HG03196 (cell line): ENCODE measurements around the gene SMIM29.

Experiments used
- ATAC-seq: cut with Tn5 transposase; IDR thresholded peaks from one replicate; pipeline ENCODE4 v1.9.1; 2021; ENCODE audit not compliant: unreplicated experiment

The SMIM29 gene

DNA sequence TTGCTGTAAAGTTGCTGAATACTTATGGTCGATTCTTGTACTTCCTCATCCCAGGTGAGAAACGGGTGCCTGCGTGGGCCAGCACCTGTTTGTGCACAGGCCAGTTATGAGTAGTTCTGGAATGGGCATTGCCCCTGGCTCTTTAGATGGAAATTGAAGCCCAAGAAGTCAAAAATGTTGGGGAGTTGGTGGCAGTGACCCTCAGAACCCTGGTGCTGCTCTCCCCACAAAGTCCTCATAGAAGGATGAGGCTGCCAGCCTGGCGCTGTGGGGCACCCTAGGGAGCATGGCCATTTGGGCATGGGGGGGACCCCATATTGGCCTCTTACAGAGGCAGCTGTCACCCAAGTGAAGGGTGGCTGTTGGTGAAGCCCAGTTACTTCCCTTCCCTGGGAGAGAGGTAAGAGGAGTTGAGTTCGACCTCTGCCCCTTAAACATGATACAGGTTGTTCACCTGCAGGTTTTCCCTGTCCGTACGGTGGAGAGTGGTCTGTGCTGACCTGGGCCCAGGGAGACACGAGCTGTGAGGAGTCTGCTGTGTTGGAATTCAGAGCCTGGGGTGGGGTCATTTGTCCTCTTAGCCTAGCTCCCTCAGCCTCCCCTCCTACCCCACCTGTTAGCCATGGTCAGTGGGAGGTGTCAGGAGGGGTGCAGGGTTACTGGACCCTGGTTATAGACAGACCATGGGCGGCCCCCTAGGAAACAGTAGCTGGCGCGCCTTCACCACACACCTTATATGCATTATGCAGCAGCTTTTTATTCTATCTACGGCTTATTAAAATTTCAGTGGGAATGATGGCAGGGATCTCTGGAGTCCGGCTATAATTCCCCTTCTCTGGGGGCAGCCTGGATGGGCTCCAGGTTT is 7.2 kb downstream of the SMIM29 start:
- ATAC-seq: no peak

DNA sequence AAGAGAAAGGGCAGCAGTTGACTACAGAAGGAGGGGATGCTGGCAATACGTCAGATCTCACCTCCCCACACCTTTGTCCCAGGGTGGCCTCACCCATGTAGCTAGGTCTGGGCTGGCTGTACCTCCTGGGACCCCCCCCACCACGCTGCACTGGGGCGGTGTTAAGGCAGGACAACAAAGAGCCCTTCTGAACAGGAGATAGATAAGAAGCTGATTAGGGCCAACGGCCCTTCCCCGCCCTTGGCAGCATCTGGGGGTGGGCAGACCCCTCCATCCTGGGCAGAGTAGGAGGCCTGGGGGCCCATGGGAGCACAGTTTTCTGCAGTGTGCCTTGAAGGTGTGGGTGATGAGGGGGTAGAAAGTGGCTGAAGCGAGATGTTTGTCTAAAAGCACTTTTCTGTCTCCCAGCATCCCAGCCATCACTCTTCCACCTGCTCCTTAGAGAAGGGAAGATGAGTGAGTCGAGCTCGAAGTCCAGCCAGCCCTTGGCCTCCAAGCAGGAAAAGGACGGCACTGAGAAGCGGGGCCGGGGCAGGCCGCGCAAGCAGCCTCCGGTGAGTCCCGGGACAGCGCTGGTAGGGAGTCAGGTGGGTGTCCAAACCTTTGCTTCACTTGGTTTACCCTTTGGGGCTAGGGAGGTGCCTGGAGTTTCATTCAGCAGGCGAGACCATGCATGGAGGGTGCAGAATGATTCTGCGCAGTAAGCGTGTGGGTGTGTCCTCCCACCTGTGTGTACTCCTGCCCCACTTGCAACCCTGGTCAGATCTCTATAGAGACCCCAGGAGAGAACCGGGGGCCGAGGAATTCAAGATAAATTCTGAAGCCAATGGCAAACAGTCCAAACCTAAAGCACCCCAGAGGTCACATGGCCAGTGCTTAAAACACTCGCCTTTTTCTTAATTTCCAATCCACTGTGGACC is 8.2 kb downstream of the SMIM29 start:
- no peak for ATAC-seq

DNA sequence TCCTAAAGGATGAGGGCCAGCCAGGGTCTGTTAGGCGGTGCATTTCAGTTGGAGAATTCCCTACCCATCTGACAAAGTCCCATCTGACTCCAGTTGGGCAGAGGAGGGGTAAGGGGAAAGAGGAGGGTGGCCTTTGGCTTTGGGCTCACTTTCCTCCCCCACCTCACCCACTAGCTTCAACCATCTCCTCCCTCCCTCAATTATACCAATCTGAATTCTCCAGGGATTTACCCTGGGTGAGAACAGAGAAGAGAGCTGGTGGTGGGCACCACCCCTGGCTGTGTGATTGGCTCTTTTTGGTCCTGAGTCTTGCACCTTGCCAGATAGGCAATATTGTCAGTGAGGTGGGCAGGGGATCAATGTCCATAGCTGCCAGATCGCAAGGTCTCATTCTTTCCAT is 8.9 kb downstream of the SMIM29 start:
- ATAC-seq: no peak

DNA sequence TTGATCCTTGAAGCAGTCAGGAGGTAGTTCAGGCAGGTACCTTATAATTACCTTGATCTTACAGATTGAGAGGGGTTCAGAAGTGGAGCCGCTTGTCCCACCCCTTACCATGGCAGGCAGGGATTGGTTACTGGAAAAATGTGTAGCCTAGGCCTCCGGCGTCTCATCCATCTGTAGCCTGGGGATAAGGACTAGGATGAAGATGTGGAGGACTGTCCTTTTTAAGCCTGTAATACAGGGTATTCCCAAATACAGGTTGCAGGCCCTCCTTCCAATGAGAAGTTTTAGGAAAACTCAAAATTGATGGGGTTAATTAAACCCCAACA is 9.3 kb downstream of the SMIM29 start:
- no peak for ATAC-seq

DNA sequence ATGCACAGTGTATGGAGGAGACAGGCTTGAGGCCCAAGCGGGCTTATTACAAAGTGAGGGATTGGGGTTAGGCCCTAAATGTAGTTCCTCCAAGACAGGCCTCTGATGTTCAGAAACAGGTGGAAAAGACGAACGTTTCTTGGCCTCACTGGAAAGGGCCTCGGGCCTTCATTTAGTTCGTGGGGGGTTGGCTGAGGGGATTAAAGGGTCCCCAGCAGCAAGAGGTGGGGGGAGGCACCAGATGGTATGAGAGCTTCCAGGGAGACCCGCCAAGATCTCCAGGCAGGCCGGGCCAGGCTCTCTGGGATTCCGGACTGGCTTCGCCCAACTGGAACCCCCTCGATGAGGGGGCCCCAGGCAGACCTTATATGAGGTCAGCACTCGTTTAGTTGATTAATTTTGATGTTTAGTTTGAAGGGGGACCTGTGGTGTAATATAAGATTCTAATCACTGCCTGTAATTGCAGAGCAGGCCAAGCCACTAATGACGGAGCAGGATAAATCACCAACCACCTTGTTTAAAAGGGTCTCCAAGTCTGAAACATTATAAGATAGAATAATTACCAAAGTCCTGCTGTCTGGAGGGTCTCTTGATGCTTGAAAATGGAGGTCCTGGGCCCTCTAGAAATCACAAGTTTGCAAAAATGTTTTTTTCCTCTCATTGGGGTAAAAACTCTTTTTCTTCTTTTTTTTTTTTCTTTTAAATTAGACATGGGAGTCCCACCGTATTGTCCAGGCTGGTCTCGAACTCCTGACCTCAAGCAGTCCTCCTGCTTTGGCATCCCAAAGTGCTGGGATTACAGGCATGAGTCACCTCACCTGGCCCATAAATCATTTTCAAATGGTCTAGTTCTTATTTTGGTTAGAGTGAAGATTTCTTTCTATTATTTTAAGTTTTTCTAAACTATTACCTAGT is 10.0 kb downstream of the SMIM29 start:
- no peak for ATAC-seq

DNA sequence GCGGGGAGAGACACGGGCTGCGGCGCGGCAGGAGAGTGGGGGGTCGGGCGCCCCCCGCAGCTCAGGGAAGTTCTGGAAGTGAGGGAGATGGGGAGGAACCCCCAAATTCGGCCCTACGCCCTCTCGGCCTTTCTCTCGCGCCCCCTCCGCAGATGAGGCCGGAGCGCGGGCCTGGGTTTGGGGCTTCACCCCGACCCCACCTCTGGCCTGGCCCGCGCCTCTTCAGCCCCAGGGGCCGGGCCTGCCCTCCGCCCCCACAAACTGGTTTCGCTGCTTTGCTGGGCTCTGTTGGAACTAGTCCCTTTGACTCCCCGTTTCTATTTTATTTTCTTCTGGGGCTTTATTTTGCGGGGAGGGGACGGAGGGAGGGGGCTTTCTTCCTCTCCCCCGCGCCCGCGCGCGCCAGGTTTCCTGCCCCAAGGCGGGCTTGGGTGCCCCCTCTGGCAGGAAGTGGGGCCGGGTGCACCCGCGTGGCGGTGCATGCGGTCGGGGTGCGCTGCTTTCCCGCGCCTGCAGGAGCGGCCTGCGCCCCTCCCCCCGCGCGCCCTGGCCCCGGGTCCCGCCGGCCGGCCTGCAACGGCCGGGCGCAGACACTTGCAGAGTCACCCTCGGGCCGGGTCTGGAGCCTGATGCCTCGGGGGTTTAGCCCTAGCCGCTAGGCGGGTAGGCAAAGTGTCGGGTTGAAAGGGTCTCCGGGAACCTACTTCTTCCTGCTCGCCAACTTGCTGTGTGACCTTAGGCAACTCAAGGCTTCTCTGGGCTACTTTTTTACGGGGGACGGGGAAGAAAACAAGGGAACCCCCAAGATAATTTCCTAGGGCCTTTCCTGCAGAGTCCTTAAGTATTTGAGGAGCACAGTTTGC is 10.9 kb downstream of the SMIM29 start:
- no peak for ATAC-seq

DNA sequence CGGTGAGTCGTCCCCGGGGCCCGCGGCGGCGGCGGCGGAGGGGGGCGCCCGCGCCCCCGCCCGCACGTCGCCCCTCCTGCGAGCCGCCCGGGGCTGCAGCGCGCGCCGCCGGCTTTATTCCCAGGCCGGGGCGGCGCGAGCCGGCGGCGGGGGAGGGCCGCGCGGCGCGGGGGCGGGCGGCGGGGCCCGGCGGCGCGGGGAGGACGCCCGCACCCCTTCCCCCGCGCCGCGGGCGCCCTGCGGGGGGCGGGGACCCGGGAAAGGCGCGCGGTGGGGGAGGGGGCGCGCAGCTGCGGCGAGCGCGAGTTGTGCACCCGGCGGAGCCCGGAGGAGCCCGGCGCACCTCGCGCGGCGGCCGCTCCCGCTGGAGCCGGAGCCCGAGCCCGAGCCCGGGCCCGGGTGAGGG is 11.5 kb downstream of the SMIM29 start:
- no peak for ATAC-seq

DNA sequence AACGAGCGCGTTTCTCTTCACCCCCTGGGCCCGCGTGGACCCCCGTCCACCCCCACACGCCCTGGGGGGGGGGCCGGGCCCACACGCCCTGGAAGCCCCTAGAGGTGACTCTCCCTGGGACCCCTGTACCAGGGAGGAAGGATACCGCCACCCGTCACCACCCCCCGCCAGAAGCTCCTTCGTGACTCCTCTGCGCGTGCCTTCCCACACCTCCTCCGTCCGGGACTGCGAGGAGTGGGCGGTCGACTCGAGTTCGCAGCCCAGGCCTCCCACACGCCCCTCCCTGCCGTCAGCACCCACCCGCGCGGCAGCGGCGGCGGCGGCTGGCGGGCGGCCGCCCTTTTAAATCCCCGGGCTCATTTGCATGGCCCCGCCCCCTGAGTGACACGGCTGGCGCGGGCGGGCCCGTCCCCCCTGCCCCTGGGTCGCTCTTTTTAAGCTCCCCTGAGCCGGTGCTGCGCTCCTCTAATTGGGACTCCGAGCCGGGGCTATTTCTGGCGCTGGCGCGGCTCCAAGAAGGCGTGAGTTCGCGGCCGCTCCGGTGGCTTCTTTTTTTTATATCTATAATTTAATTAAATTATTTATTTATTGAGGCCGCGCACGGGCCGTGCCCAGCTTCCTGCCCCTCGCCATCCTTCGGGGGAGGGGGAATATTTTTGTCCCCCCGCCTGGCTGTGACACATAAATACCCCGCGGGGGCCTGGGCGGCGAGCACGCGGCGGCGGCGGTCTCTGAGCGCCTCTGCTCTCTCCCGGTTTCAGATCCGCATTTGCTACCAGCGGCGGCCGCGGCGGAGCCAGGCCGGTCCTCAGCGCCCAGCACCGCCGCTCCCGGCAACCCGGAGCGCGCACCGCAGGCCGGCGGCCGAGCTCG is 12.1 kb downstream of the SMIM29 start, which contains the start of gene HMGA1:
HMGA1 (plus strand) TSS at position 431 of the 873 bp plus-strand sequence. CDS start 3,908 bp downstream, outside the sequence.
- peak; percentile 54 for ATAC-seq

DNA sequence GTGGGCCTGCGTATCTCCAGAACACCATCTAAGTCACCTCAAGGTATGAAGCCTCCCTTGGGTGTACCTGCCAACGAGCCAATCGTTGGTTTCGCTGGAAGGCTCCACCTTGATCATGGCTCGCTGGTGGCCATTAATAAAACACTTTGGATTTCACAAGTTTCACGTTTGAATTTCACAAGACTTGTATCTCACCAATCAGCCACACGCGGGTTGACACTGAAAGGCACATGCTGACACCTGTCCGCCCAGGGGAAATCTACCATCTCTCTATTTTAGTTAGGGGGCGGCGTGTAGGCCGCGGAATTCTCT is 12.7 kb downstream of the SMIM29 start:
- no peak for ATAC-seq

DNA sequence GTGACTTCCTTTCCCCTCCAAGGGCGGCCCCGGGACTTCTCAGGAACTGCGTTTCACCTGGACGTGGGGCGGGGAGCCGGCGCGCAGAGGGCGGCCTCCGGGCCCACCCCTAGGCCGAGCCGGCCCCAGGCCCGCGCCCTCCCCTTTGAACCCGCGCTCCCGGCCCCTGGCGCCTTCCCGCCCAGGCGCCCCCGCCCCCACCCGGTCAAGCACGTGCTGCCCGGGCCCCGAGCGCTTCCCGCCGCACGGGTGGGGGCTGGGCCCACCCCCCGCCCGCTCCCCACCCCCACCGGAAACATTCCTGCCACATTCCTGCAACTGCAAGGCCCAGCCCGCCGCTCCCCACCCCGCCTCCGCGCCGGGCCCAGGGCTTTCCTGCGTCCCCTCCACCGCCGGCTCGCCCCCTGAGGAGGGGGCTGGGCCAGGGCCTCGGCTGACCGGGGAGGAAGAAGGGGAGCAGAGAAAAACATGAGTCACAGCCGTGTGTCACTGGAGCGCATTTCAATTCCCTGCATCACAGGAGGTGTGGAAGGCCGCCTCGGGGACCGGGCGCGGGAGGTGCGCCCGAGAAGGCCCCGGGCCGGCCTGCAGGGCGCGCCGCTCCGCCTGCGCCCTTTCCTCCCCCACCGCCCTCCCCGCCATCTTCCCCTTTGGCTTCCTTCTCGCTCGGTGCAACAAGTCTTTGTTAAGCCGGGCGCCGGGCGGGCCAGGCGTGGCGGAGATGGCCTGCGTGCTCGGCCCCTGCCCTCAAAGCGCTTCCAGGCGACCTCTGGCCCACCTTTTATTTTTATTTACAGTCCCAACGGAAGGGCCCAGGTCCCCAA is 13.3 kb downstream of the SMIM29 start:
- no peak for ATAC-seq

DNA sequence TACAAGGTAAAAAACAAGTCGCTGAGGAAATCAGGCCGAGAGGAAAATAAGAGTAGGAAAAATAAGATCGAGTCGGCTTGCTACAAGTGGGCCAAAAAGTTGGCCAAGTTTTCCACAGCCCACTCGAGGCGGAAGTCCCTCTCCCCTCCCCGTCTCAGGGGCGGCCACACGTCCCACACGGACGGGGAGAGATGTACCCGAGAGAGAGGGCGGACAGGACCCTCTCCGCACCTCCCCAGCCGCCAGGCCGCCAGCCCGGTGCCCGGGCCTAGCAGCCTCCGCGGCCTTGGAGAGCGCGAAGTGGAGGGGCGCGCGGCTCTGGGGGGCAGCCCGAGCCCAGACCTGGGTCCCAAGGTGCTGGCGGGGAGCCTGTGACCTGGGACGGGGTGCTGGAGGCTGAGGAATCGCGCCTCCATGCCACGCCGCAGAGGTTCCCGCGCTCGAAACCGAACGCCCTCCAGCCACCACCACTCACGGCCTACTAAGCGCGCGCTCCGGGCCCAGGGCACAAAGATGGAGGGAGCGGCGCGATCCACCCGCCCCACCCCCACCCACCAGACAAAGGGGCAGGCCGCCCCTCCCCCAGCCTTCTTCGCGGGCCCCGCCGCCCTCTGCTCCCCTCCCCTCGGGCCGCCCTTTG is 14.0 kb downstream of the SMIM29 start:
- no peak for ATAC-seq

DNA sequence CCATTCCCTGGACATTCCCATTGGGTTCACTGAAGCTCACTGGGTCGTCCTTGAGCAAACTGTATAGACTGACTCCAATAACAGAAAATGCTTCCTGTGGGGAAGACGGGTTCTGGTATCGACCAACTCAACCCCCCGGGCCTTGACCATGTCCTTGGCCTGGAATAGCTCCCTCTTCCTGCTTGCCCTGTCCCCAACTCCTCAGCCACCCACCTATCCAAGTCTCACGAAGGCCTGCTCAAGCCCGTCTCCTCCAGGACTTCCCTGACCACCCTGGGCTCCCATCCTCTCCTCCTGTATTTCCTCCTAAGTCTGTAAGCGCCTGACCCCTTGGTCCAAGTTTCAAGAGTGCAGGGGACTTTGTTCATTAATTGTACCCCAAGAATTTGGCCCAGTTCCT is 14.9 kb downstream of the SMIM29 start:
- ATAC-seq: no peak

DNA sequence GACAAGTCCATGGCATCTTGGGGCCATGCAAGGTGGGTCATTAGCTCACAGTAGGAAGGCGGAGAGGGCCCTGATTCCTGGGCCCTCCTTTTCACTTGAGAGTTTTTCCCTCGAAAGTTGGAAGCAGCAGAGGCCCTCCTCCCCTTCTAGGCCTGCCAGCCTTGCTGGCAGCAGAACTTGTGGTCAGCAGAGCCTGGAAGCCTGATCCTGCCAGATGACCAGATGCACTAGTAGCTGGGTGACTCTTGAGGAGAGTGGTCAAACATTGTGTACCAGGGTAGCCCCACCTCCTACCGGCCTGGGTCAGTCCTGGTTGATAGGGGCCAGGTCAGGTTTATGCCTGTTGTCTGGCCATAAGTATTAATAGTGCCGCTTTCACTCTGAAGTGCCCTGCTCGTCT is 15.9 kb downstream of the SMIM29 start:
- ATAC-seq: no peak

DNA sequence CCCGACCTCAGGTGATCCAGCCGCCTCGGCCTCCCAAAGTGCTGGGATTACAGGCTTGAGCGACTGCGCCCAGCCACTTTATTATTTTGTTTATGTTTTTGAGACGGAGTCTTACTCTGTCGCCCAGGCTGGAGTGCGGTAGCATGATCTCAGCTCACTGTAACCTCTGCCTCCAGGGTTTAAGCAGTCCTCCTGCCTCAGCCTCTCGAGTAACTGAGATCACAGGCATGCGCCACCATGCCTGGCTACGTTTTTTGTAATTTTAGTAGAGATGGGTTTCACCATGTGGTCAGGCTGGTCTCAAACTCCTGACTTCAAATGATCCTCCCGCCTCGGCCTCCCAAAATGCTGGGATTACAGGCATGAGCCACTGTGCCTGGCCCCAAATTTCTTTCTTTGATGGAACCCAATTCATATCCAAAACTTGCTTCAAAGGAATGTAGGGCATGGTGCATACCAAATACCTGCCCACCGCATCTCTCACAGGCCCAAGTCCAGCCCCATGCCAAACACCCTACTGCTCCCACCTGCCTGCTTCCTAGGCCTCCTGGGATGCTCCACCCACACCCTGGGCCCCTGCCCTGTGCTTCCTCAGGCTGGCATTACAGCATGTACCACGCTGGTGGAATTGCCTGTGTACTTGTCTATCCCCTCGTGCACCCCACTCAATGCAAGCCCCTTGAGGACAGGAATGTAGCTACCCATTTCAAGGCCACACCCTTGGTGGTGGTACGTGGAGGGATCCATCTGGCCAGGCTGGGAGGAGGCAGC is 17.1 kb downstream of the SMIM29 start:
- no peak for ATAC-seq

DNA sequence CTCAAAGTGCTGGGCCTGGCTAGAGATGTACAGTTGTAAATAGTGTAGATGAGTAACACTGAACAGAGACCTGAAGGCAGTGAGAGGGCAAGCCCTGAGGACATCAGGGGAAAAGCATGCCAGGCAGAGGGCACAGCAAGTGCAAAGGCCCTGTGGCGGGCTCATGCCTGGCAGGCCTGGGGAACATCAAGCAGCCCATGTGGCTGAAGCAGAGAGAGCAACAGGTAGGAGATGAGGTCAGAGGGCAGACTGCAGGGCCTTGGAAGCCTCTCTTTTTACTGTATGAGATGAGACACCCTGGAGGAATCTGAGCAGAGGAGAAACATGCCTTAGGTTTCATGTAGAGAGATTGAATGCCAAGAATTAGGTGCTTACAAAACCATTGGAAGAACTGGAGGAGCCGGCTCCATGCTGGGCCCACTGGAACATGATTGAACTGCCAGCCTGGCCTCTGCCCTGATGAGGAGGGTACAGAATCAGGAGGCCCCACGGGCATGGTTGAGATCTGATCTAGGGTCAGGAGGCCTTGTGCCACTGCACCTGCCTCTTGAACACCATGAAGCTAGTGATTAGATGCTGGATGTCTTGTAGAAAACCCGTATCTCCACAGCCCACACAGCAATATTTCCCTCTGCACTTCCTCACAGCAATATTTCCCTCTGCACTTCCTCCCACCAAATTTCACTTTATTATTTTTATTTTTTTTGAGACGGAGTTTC is 18.0 kb downstream of the SMIM29 start:
- no peak for ATAC-seq

DNA sequence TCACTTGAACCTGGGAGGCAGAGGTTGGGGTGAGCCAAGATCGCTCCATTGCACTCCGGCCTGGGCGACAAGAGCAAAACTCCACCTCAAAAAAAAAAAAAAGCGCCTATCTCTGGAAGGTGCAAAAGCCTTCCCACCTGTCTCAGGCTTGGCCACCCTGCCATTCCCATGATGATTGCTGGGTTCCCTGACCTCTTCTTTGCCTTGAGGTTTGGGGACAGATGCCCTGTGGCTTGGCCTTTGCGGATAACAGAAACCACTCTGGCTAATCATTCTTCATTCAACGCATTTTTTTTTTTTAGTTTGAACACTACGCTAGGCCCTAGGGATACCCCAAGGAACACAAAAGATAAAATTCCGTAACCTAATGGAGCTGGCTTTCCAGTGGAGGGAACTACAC is 18.9 kb downstream of the SMIM29 start:
- no peak for ATAC-seq
